B cell (primary cell): ENCODE results near the gene PIK3R2.

Experiments
- CTCF ChIP-seq: fragments of 200-600 bp; IDR thresholded peaks from one replicate; pipeline ENCODE4 v1.8.0; 2022; ENCODE audit warnings: antibody characterized with exemption, mild to moderate bottlenecking
- EZH2 ChIP-seq: IDR thresholded peaks from 2 replicates; pipeline ENCODE4 v1.6.1; 2012; ENCODE audit warnings: borderline replicate concordance, low read depth, mild to moderate bottlenecking, moderate library complexity, low read length; ENCODE audit not compliant: insufficient read depth, poor library complexity, severe bottlenecking

DNA sequence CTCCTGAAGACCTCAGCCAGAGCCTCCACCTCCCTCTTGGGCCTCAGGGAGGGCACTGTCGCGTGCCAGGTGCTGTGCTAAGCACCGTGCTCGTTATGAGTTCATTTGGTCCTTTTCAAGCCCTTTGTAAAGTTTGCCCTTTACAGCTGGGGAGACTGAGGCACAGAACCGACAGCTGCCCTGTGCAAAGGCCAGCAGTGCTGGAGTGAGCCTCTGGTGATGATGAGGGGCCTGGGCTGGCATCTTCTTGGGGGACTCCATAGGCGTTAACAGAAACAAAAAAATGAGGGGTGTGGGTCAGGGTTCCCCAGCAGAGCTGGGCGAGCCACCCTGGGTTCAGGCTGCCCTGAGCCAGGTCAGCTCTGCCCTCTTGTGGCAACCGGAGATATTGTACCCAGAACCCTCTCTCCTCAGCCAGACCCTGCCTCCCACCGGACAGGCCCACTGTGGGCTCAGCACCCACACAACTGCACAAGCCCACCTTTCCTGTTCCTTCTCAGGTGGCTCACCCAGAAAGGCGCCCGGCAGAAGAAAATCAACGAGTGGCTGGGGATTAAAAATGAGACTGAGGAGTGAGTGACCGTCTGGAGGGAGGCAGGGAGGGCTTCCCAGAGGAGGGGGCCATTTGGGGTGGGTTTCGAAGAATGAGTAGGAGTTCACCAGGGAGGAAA is 15.1 kb downstream of the PIK3R2 start:
- TF ChIP-seq CTCF: peak; percentile 80
- TF ChIP-seq EZH2: no peak
